PFSK-1 (cell line): ENCODE results near the gene EEF1AKMT2.

ENCODE experiments used
- FOXP2 ChIP-seq: optimal IDR thresholded peaks from 2 replicates; pipeline ENCODE3; 2011; ENCODE audit warnings: borderline replicate concordance, control low read depth, inconsistent platforms; ENCODE audit not compliant: insufficient read depth; ENCODE audit errors: extremely low read length, extremely low read depth
- POLR2AphosphoS5 ChIP-seq: IDR thresholded peaks from 2 replicates; pipeline ENCODE4 v1.6.1; 2012; ENCODE audit warnings: low read depth, mild to moderate bottlenecking, control low read depth, low read length, moderate library complexity
- REST ChIP-seq, 2 experiments: IDR thresholded peaks; 2 replicates each; pipeline versions ENCODE4 v1.6.1 to v1.8.0; 2011 to 2012; ENCODE audit warnings: low read depth in 2 of 2, low read length in 2 of 2, control low read depth in 1 of 2, inconsistent platforms in 1 of 2, mild to moderate bottlenecking in 1 of 2, moderate library complexity in 1 of 2; ENCODE audit not compliant: insufficient read depth in 1 of 2
- SIN3A ChIP-seq: IDR thresholded peaks from 2 replicates; pipeline ENCODE4 v1.6.1; 2012; ENCODE audit warnings: mild to moderate bottlenecking, low read length, moderate library complexity, borderline replicate concordance; ENCODE audit not compliant: insufficient read depth
- TAF1 ChIP-seq: IDR thresholded peaks from 2 replicates; pipeline ENCODE4 v1.6.1; 2012; ENCODE audit warnings: low read length, control low read depth, borderline replicate concordance; ENCODE audit not compliant: insufficient read depth

EEF1AKMT2 gene

DNA sequence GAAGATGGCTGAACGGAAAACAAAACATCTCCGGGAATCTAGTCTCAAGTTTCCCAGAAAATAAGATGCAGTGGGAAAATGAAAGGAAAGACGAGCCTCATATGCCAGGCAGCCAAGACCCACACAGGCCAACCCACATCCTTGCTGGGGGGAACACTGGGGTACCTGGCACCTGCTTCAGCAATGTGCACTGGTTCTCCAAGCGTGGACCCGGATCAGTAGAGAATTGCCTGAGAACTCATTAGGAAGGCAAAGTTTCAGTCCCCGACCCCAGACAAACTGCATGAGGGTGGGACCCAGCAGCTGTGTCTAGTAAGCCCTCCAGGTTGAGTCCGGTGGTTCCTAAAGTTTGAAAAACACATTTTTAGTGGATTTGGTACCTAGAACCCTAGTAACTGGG is 65.9 kb downstream of the EEF1AKMT2 start:
- no peak for TF ChIP-seq POLR2AphosphoS5
- no peak for TF ChIP-seq REST (IDR thresholded peaks at IDR 0.05; ENCODE audit: insufficient read depth in 1 of 2, low read depth in 2 of 2, low read length in 2 of 2)
- no peak for TF ChIP-seq FOXP2
- TF ChIP-seq TAF1 = no peak
- TF ChIP-seq SIN3A = no peak

DNA sequence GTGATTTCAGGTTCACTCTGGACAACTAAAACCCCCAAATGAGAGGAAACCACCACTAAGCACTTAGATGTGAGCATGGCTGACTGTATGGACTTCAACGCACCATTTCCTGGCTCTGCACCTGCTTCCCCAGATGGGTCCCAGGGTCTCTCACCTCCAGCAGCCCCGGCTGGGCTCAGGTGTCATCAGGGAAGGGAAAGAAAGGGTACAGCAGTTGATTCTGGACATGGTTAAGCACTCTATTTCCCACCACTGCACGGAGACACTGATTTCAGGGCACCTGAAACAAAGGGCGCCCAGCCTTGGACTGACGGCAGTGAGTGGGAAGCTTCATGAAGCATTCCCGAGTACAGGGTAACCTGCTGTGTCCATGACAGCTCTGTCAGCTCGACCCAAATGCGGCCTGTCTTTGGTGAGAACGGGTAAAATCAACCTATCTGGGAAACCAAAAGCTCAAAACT is 66.5 kb downstream of the EEF1AKMT2 start:
- TF ChIP-seq REST (IDR thresholded peaks at IDR 0.05; ENCODE audit: insufficient read depth in 1 of 2, low read depth in 2 of 2, low read length in 2 of 2) = no peak
- TF ChIP-seq FOXP2 = no peak
- no peak for TF ChIP-seq TAF1
- no peak for TF ChIP-seq SIN3A
- TF ChIP-seq POLR2AphosphoS5 = no peak

DNA sequence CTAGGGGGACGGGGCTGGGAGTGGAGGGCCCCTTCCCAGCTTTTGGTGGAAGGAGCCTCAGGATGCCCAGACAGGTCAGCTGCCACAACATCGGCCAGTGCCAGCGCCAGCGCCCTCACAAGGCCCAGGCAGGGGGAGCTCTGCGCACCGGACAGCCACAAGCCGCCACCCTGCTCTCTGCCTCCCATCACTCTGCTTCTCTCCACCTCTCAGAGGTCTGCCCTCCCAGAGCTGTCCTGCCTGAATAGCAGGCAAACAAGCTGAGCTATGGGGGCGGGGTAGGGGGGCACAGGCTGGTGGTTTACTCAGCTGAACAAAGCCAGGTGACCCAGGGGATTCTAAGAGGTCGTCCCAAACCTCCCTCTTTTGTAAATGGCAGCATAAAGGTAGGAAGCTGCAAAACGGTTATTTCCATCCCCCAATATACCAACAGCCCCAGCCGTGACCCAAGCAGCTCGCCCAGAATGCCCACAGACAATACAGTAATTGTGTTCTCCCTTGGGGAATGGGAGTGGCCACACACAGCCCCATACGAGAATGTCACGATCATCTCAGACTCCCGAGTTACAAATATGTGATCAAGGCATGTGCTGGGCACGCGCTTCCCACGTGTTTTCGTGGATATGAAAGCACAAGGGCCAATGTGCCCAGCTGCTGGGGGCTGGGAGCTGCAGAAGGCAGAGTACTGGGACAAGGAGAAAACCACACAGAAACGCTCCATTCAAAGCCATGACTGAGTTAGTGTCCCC is 67.2 kb downstream of the EEF1AKMT2 start:
- no peak for TF ChIP-seq FOXP2
- TF ChIP-seq SIN3A = no peak
- no peak for TF ChIP-seq POLR2AphosphoS5
- TF ChIP-seq REST (IDR thresholded peaks at IDR 0.05; ENCODE audit: insufficient read depth in 1 of 2, low read depth in 2 of 2, low read length in 2 of 2) = no peak
- TF ChIP-seq TAF1 = no peak

- no peak for TF ChIP-seq REST (IDR thresholded peaks at IDR 0.05; ENCODE audit: insufficient read depth in 1 of 2, low read depth in 2 of 2, low read length in 2 of 2)
- TF ChIP-seq SIN3A = no peak
- TF ChIP-seq POLR2AphosphoS5 = no peak
- TF ChIP-seq FOXP2 = no peak
- TF ChIP-seq TAF1 = no peak
These were observed 67.9 kb downstream of the EEF1AKMT2 start for GRCh38 chr10:124723826-124724225.
